OCI-LY7 (cell line): Measurements from ENCODE around the gene AMBP.

Experiments
- CTCF ChIP-seq: fragments of 200-600 bp; sonication (generic); conservative IDR thresholded peaks from 2 replicates; pipeline ENCODE4 v1.5.1; 2014; ENCODE audit warnings: mild to moderate bottlenecking, antibody characterized with exemption, low read length, moderate library complexity, mixed read lengths
- EZH2phosphoT487 ChIP-seq: fragments of 200-600 bp; sonication (generic); IDR thresholded peaks from 2 replicates; pipeline ENCODE4 v1.6.1; 2018; ENCODE audit warnings: low read depth, borderline replicate concordance, mild to moderate bottlenecking, mixed run types, antibody characterized with exemption, low read length, moderate library complexity, mixed read lengths

DNA sequence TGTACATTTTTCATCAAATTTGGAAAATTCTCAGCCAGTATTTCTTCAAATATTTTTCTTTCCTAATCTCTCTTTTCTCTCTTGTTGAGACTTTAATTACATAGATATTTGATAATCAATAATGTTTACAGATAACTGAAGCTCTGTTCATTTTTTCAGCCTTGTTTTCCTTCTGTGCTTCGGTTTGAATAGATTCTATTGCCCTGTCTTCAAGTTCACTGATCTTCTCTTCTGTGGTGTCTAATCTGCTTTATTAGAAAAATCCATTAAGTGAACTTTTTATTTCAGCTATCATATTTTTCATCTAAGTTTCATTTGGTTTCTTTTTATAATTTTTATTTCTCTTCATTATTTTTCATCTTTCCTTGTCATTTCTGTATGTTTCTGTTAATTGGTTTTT lies 54.1 kb downstream of the AMBP start:
- TF ChIP-seq CTCF (no peak), EZH2phosphoT487 (no peak)
